ENCODE data around the gene PRELID2.

DNA sequence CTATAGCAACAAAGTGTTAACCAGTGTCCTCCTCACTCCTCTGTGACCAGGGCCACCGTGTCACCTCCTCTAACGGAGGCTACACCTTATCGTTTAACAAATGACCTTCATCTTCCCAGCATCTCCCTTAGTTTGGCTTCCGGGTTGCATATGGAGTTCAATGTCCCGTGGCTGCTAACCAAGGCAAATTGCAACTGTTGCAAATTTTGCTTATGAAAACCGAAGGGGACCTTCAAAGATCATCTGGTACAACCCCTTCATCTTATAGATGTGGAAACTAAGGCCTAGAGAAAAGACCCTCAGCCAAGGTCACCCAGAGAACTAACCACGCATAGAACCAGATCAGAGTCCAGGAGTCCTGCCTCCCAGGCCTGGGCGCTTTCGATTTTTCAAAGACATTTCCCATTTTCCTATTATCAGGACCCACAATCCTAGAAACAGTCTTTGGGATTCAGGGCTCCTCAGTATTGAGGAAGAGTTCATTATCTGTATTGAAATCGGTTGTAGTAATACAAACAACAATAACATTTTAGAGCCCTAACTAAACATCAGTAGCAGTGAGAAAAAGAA, 1.4 kb downstream of the PRELID2 start:
- TF ChIP-seq POLR2A (IDR thresholded peaks at IDR 0.05; ENCODE audit: low read depth, low read length) (no peak), TAF1 (IDR thresholded peaks at IDR 0.05; ENCODE audit: low read depth, low read length) (no peak), POU2F2 (IDR thresholded peaks at IDR 0.05; ENCODE audit: low read depth, low read length) (no peak)
